GM19238 (cell line): Measurements from ENCODE around the gene ARHGEF39.

ENCODE experiments used
- DNase-seq: peaks from one replicate; pipeline ENCODE4 v3.0.0; 2011; ENCODE audit warnings: low spot score; ENCODE audit not compliant: insufficient read length

ARHGEF39 gene

GRCh38 chr9:35691757-35692301 is 26.8 kb upstream of the ARHGEF39 start:
- DNase-seq: no peak

GRCh38 chr9:35691334-35691650 is 26.3 kb upstream of the ARHGEF39 start:
- no peak for DNase-seq

- peak; percentile 47 for DNase-seq
These were observed 25.8 kb upstream of the ARHGEF39 start for GRCh38 chr9:35690614-35691333.

GRCh38 chr9:35690294-35690613 is 25.3 kb upstream of the ARHGEF39 start:
- DNase-seq: no peak

GRCh38 chr9:35689542-35690293 is 24.7 kb upstream of the ARHGEF39 start, which contains the start of gene TPM2:
TPM2 (minus strand) TSS chr9:35689925; CDS start chr9:35689817, 108 bp downstream.
- no peak for DNase-seq

GRCh38 chr9:35688558-35689541 is 23.9 kb upstream of the ARHGEF39 start:
- no peak for DNase-seq

GRCh38 chr9:35687972-35688557 is 23.1 kb upstream of the ARHGEF39 start:
- DNase-seq: no peak

GRCh38 chr9:35687306-35687705 is 22.3 kb upstream of the ARHGEF39 start:
- DNase-seq: no peak

GRCh38 chr9:35686222-35687203 is 21.5 kb upstream of the ARHGEF39 start:
- DNase-seq: no peak

GRCh38 chr9:35685506-35685905 is 20.5 kb upstream of the ARHGEF39 start:
- DNase-seq: no peak

- DNase-seq: no peak
These were observed 19.9 kb upstream of the ARHGEF39 start for GRCh38 chr9:35684921-35685320.

- DNase-seq: no peak
These were observed 18.3 kb upstream of the ARHGEF39 start for GRCh38 chr9:35683323-35683722.

- DNase-seq: no peak
These were observed 17.7 kb upstream of the ARHGEF39 start for GRCh38 chr9:35682520-35683315.

GRCh38 chr9:35682051-35682450 is 17.1 kb upstream of the ARHGEF39 start:
- DNase-seq: no peak

- no peak for DNase-seq
These were observed 16.5 kb upstream of the ARHGEF39 start for GRCh38 chr9:35681341-35682002.

- DNase-seq: no peak
These were observed 15.5 kb upstream of the ARHGEF39 start for GRCh38 chr9:35680331-35681105.

GRCh38 chr9:35679766-35680330 is 14.9 kb upstream of the ARHGEF39 start:
- DNase-seq: no peak

GRCh38 chr9:35679091-35679490 is 14.1 kb upstream of the ARHGEF39 start:
- no peak for DNase-seq
